Measurements from ENCODE around the gene DDX25.

GRCh38 chr11:125902277-125902926 is 1.9 kb upstream of the DDX25 start:
- no peak for TF ChIP-seq TAF1 (IDR thresholded peaks at IDR 0.05; ENCODE audit: low read depth)
- no peak for TF ChIP-seq RAD21 (IDR thresholded peaks at IDR 0.05; ENCODE audit: low read depth)
- TF ChIP-seq EP300 (IDR thresholded peaks at IDR 0.05; ENCODE audit: borderline replicate concordance): no peak
- TF ChIP-seq EGR1 (IDR thresholded peaks at IDR 0.05): no peak
- no peak for TF ChIP-seq MAX (IDR thresholded peaks at IDR 0.05)
- TF ChIP-seq FOXM1 (IDR thresholded peaks at IDR 0.05; ENCODE audit: borderline replicate concordance, low read depth): no peak
- no peak for TF ChIP-seq YY1 (IDR thresholded peaks at IDR 0.05; ENCODE audit: low read depth)
- no peak for TF ChIP-seq CEBPB (IDR thresholded peaks at IDR 0.05)
- no peak for TF ChIP-seq NFIC (IDR thresholded peaks at IDR 0.05)
- no peak for TF ChIP-seq REST (IDR thresholded peaks at IDR 0.05; ENCODE audit: low read depth)
- TF ChIP-seq TEAD4 (IDR thresholded peaks at IDR 0.05): no peak

Measured in Ishikawa (cell line).